ENCODE data around the gene MTHFD2L.
A peak's percentile ranks its signal among the peaks of the same experiment; 100 is the strongest.

MTHFD2L gene

DNA sequence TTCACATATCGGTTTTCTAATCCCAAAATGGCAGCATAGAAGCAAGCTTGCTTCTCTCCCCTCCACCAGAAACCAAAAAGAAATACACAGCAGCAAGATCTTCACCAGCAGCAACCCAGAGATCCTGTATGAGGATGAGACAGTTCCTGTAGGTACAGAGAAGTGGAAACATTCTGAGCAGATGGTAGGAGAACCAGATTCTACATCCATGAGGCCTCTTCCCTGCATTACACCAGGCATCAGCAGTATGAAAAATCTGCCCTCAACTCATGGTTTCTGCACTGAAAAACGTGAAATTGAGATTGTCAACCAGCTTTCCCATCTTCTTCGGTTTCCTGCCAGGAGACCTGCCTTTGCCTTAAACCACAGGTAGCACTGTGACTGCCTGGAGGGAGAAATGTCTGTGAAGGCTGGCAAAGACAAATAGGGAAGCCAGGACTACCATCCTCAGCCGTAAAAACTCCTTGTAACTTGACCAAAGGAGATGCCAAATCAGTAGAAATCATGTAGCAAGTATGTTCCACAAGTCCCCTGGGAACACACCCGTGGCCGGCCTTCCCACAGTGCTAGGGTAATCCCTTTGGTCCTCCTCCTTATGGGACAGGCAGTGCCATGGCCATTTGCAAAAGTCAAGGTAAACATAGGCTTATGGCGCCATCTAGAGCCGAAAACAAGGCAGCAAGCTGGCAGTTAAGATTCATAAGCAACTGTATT, 24.0 kb upstream of the MTHFD2L start:
- peak; percentile 24 for DNase-seq

DNA sequence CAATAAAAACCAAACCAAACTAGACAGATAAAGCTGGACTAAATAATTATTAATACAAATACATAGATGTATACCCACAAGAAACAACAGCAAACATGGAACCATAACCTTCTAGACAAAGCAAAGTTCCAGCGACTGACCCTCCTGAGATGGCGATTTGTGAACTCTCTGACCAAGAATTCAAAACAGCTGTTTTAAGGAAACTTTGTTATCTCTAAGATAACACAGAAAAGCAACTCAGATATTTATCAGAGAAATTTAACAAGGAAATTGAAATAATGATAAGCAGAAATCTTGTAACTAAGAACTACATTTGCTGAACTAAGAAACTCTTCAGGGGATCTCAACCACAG, 23.4 kb upstream of the MTHFD2L start:
- DNase-seq, result no peak

GRCh38 chr4:74146581-74147129, 11.3 kb upstream of the MTHFD2L start:
- no peak for DNase-seq

DNA sequence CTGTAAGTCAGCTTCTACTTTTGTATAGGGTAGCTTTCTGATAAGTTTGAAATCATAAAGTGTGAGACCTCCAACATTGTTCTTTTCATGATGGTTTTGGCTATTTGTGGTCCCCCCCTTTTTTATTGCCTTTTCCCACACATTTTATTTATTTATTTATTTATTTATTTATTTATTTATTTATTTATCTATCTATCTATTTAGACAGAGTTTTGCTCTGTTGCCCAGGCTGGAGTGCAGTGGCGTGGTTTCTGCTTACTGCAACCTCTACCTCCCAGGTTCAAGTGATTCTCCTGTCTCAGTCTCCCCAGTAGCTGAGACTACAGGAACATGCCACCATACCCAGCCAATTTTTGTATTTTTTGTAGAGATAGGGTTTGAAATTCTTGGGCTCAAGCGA, 9.7 kb upstream of the MTHFD2L start:
- DNase-seq, result no peak

GRCh38 chr4:74152836-74153235, 5.1 kb upstream of the MTHFD2L start:
- DNase-seq, result no peak

DNA sequence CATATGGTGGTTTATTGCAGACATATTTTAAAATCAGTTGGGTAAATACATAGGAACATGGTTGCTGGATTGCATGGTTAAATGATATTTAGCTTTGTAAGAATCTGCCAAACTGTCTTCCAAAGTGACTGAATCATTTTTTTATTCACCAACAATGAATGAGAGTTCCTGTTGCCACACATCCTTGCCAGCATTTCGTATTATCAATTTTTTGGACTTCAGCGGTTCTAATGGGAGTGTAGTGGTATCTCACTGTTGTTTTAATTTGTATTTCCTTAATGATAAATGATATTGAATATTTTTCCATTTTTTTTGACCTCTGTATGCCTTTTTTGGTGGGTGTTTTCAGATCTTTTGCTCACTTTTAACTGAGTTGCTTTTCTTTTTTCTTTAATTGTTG, 1.4 kb upstream of the MTHFD2L start:
- no peak for DNase-seq

DNA sequence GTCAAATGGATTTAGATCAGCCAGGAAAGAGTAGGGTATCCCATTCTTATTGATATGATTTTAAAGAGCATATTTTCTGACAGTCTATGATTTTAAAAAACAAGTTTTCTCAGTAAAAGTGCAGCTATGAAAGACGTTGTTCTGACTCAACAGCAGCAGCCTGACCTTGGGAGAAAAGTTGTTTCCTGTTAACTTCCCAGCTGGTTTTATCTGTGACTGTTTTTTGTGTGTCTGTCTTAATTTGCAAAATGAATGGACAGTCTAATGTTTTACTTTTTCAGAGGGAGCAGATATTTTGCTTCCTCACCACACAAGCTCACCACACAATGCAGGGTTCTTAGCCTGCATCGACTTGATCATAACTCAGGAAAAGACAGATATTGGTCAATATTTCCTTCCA, 764 bp upstream of the MTHFD2L start:
- DNase-seq, result no peak

DNA sequence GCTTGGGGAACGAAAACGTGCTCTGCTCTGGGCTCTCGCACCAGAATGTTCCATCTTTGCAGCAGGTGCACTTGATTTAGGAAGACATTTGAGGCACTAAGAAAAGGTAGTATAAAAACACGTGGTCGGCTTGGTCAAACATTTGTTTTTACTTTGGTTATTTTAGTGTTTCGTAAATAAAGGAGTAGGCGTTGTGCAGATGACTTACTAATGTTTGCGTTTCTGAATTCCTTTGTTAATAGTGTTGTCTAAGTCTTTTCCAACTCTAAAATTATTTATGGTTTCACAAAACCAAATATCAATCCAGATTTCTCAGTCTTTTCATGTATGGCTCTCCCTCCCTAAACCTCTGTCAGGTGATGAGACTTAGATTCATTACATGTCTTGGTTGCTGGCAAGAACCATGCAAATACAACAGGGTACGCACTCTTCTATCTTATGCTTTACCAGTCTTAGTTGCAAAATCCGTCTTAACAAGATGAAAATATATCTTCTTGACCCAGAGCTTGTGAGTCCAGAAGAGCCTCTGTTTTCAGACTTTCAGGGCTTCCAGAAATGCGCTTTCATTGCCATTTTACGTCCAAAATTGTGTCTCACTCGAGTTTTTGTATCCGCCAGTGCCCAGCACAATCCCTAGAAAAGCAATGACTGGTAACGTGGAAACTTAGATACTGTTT, 686 bp downstream of the MTHFD2L start:
- no peak for DNase-seq

DNA sequence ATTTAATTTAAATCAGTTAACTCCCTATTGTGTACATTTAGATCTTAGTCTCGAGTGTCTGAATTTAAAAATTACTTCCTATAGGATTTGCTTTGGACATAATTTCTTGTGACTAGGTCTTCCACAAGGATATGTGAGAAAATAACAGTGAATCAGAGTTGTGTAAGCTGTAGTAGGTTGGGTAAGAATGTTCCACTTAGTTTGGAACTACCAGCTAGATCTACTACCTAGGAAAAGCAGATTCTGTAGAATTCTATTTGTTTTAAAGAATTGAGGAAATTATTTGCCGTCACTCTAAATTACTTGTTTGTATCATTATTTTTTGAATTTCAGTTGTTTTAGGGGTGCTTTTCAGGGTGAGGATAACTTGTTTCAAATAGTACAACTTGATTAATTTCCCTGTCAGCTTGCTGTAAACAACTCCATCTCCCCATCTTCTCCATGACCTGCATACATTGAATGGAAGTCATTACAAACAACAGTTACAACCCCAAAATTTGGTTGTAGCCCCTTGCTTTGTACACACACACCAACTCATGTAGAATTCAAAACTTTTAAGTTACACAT, 1.3 kb downstream of the MTHFD2L start:
- DNase-seq, result no peak

GRCh38 chr4:74161666-74162450, 3.9 kb downstream of the MTHFD2L start:
- no peak for DNase-seq

GRCh38 chr4:74166135-74166534, 8.2 kb downstream of the MTHFD2L start:
- DNase-seq, result no peak

DNA sequence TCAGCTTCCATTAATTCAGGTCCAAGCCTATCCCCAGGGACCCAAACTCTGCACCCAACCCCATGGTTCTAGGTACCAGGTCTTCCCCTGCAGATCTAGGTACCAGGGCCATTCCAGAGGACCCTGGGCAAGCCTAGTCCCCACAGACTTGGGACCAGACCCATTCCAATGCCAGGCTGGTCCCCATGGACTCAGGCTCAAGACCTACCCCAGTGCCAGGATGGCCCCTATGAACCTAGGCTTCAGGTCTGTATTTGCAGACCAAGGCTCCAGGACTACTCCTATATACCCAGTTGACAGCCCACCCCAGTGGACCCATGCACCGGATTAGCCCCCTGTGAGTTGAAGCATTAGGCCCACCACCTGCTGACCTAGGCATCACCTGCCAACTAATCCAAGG, 8.9 kb downstream of the MTHFD2L start:
- DNase-seq, result no peak

GRCh38 chr4:74167585-74167984, 9.7 kb downstream of the MTHFD2L start:
- DNase-seq, result no peak

DNA sequence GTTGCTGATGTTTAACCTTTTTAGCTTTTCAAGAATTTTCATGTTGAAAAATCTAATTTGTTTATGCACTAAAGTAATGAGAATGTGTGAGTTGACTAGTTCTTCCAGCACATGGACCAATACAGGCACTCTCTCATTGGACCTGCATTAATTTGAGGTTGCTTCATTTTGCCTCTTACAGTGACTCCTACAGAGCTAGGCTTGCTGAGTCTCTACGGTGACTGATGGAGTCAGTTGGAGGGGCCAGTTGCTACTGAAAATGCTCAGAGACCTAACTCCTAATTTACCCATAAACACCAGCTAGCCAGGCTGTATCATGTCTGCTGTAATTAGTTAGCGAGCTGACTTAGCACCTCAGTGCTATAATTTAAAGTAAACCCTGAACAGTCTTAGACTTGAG, 10.9 kb downstream of the MTHFD2L start:
- DNase-seq, result no peak

- no peak for DNase-seq
These were observed 15.4 kb downstream of the MTHFD2L start for GRCh38 chr4:74173321-74173720.

GRCh38 chr4:74174421-74174820, 16.5 kb downstream of the MTHFD2L start:
- no peak for DNase-seq

DNA sequence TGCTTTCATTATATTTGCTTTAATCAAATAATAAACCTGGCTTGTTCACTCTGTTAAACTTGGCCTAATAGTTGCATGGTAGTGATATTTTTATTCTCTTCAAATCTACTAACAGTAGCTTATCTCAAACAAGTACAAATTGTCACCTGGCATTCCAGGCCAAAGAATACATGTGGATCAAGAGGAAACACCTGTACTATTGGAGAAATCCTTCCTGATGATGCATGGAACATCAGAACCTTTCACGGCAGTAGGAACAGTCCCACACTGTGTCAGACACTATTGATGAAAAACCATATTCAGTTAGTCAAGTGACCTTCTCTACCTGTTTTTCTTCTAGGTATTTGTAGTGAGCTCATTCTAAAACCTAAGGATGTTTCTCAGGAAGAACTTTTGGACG, 17.0 kb downstream of the MTHFD2L start:
- DNase-seq, result no peak

DNA sequence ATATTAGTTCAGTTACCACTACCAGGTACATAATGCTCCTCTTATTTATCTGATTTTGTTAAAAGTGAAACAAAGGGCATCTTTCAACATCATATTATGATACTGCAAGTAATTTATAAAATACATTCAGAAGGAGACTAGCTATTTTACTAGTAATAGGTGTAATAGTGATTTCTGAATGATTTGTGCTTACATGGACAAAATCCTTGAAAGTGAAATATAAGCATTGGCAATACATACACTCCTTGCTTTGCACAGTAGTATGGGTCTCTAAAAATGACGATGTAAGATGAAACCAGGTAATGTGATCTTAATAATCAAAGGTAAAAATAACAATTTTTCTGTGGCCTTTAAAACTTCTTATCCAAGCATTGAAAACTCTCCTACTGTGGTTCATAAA, 17.5 kb downstream of the MTHFD2L start:
- no peak for DNase-seq

DNA sequence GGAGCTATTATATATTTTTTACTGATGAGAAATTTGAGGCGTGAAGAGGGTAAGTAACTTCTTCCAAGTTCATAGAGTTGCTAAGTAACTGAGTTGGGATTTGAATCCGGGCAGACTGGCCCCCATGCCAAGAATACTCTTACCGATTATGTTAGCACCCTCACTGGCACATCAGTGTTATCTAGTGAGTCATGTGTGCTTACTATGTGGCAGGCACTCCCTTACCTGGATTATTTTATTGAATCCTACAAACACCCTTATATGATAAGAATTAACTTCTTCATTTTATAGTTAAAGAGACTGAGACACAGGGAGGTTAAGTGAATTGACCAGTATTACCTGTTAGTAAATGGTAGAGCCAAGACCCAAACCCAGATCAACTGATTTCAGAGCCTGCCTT, 20.9 kb downstream of the MTHFD2L start:
- DNase-seq, result no peak

- DNase-seq, result no peak
These were observed 23.3 kb downstream of the MTHFD2L start for GRCh38 chr4:74181219-74181618.

DNA sequence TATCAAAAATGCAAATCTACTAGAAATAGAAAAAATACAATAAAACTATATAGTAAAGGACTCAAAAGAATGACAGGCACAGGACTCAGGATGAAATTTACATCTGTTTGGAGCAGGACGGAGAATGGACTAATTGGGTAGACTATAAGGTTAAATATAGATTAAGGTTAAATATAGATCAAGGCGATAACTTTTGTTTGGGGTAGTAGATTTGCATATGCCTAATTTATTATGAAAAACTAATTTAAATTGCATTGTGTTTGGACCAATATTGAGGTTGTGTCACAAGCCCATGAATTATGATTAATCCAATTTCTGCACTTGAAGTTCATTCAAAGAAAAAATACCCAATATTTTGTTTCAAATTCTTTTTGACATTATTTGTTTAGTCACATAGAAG, 31.0 kb downstream of the MTHFD2L start:
- no peak for DNase-seq

DNA sequence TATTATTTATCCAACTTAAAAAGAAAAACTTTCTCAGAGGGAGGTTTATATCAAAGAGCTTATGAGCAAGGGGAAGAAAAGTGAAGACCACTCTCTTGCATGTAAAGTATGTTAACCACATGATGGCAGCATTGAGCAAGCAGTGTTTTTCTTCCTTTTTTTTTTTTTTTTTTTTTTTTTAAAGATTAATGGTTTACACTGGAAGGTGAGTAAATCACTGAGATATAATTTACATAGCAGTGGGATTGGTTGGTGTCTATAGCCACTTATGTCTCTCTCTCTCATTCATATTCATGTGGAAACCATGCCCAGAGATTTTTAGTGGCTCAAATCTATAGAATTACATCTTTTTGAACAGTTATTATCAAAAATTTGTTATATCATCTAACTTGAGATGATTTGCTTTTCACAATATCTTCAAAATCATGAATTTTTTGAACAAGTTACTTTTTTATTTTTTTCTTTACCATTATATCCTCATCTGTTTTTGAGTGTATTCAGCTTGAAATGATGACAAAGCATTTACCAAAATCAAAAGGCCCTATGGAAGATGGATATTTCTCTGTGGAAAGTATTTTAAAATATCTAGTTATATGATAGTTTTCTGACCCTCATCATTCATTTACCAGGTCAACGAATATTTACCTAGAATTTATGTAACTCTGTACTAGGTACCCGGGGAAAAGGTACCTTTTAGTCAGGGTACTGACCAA, 31.6 kb downstream of the MTHFD2L start:
- no peak for DNase-seq

DNA sequence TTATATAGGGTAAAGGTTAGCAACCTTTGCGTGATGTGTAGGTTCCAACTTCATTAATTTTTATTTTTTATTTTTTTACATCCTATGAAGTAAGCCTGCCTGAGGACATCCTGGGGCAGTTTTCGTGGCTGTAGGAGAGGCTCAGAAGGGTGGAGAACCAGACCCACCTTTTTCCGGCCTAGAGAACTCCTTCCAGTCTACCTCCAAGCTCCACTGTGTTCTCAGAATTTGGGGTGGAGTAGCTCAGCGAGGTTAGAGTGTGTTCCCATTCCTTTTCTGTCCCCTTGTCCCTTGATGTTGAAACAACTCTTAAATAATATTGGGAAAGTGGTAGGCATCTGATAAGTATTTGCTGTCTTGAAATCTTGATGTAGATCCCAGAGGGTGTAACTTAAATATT, 32.4 kb downstream of the MTHFD2L start:
- DNase-seq, result no peak

All from stimulated activated CD4-positive, alpha-beta T cell treated with anti-CD3 and anti-CD28 coated beads, Interleukin-4, amount 100 ng/mL, for 1 hour (primary cell).